DMS53 treated with DMSO at 0.1 percent for 48 hours (cell line): ENCODE results near the gene KRTAP1-4.
"Not testable (repeated sequence)": the region's sequence is repeated elsewhere in the genome, so short reads cannot be mapped to it uniquely, and the experiment has no call there.

Source experiments
- DNase-seq: peaks from one replicate; lab custom pipeline; 2025; ENCODE audit not compliant: unreplicated experiment; lab: John Stamatoyannopoulos, UW

The KRTAP1-4 gene

GRCh38 chr17:41048441-41048840, 18.4 kb upstream of the KRTAP1-4 start:
- DNase-seq: no peak

GRCh38 chr17:41046735-41047465, 16.9 kb upstream of the KRTAP1-4 start, which contains the start of gene KRTAP2-1:
TSS of gene KRTAP2-1 (minus strand) at chr17:41047316. CDS start at chr17:41047267, 49 bp downstream.
- DNase-seq: not testable (repeated sequence)

- no peak for DNase-seq
Observed at GRCh38 chr17:41042953-41043352, 13.0 kb upstream of the KRTAP1-4 start.

- DNase-seq: not testable (repeated sequence)
Observed at GRCh38 chr17:41040783-41041571, 11.0 kb upstream of the KRTAP1-4 start, which contains the start of gene KRTAP1-1. TSS of gene KRTAP1-1 (minus strand) at chr17:41041450. CDS start at chr17:41041397, 53 bp downstream.

GRCh38 chr17:41037853-41038350, 7.9 kb upstream of the KRTAP1-4 start:
- no peak for DNase-seq

GRCh38 chr17:41034346-41034935, 4.4 kb upstream of the KRTAP1-4 start, which contains the start of gene KRTAP1-3:
TSS of gene KRTAP1-3 (minus strand) at chr17:41034874. CDS start at chr17:41034821, 53 bp downstream.
- not testable (repeated sequence) for DNase-seq

GRCh38 chr17:41026715-41027471, 3.1 kb downstream of the KRTAP1-4 start, which contains the start of gene KRTAP1-5:
TSS of gene KRTAP1-5 (minus strand) at chr17:41027208. CDS start at chr17:41027155, 53 bp downstream.
- DNase-seq: no peak

- DNase-seq: no peak
Observed at GRCh38 chr17:41024697-41025096, 5.3 kb downstream of the KRTAP1-4 start.

- peak; percentile 67 for DNase-seq
Observed at GRCh38 chr17:41020336-41020735, 9.7 kb downstream of the KRTAP1-4 start.

GRCh38 chr17:41019415-41019814, 10.6 kb downstream of the KRTAP1-4 start:
- DNase-seq: no peak

- DNase-seq: no peak
Observed at GRCh38 chr17:41018541-41018940, 11.5 kb downstream of the KRTAP1-4 start.

GRCh38 chr17:41016578-41017215, 13.3 kb downstream of the KRTAP1-4 start:
- DNase-seq: no peak

GRCh38 chr17:41015454-41015853, 14.5 kb downstream of the KRTAP1-4 start:
- no peak for DNase-seq

GRCh38 chr17:41013606-41014005, 16.4 kb downstream of the KRTAP1-4 start:
- DNase-seq: no peak

GRCh38 chr17:41013181-41013580, 16.8 kb downstream of the KRTAP1-4 start:
- no peak for DNase-seq

- DNase-seq: peak; percentile 19
Observed at GRCh38 chr17:41012326-41013120, 17.5 kb downstream of the KRTAP1-4 start.

GRCh38 chr17:41010441-41010840, 19.6 kb downstream of the KRTAP1-4 start:
- no peak for DNase-seq

GRCh38 chr17:41009936-41010335, 20.1 kb downstream of the KRTAP1-4 start:
- no peak for DNase-seq

GRCh38 chr17:41009301-41009760, 20.7 kb downstream of the KRTAP1-4 start:
- DNase-seq: peak; percentile 54
